Activated CD8-positive, alpha-beta T cell treated with anti-CD3 and anti-CD28 coated beads for 36 hours (primary cell): ENCODE results near the gene MOV10L1. TPM values are rescaled to one million over a fixed set of nuclear protein-coding genes. Genes with fewer than 3 reads are reported as not detected.
A peak's percentile ranks its signal among the peaks of the same experiment; 100 is the strongest.

Experiments used
- ATAC-seq: fragments of 200-7000 bp; cut with Tn5 transposase; one replicate; pipeline ENCODE4 v1.10.0; 2021; ENCODE audit warnings: mild to moderate bottlenecking, moderate library complexity
- CTCF ChIA-PET: fragments of 350-600 bp; sonication (Branson Sonifier 250); formaldehyde crosslinking; loops from one replicate; lab custom pipeline; 2021; ENCODE audit warnings: antibody characterized with exemption; lab: Charles Lee
- POLR2A ChIA-PET: fragments of 350-600 bp; sonication (Branson Sonifier 250); formaldehyde crosslinking; loops from one replicate; lab custom pipeline; 2021; ENCODE audit warnings: antibody characterized with exemption; lab: Charles Lee
- DNase-seq: peaks from one replicate; pipeline ENCODE4 v3.0.0-alpha.2; 2020
- H3K27ac Mint-ChIP-seq: one replicate; pipeline ENCODE4 v1.8.0; 2021; ENCODE audit warnings: mild to moderate bottlenecking, mixed read lengths
- H3K27me3 Mint-ChIP-seq: one replicate; pipeline ENCODE4 v1.8.0; 2021; ENCODE audit warnings: mixed read lengths
- H3K36me3 Mint-ChIP-seq: one replicate; pipeline ENCODE4 v1.8.0; 2021; ENCODE audit warnings: low read depth, mixed read lengths
- H3K4me1 Mint-ChIP-seq: one replicate; pipeline ENCODE4 v1.8.0; 2021; ENCODE audit warnings: low read depth, mixed read lengths
- H3K4me3 Mint-ChIP-seq: one replicate; pipeline ENCODE4 v1.8.0; 2021; ENCODE audit warnings: mild to moderate bottlenecking, moderate library complexity, mixed read lengths
- H3K9me3 Mint-ChIP-seq: one replicate; pipeline ENCODE4 v1.8.0; 2021; ENCODE audit warnings: mixed read lengths
- intact Hi-C: fragments of 100-400 bp; cut with micrococcal nuclease; formaldehyde crosslinking; loops from one replicate; pipeline ENCODE4 v1.10.0; 2022
- total RNA-seq, 2 experiments: library from RNA; stranded (reverse); gene quantifications; one replicate each; pipeline ENCODE4 v1.2.3, GENCODE V29; 2021
- TF ChIP-seq, protein P1 (sequence below): fragments of 200-600 bp; IDR thresholded peaks from one replicate; pipeline ENCODE4 v1.8.0; 2022; ENCODE audit warnings: antibody characterized with exemption, mild to moderate bottlenecking

The MOV10L1 gene
- total RNA-seq, 2 experiments from 2014 or later = 0.34 TPM; not detected in 1

DNA sequence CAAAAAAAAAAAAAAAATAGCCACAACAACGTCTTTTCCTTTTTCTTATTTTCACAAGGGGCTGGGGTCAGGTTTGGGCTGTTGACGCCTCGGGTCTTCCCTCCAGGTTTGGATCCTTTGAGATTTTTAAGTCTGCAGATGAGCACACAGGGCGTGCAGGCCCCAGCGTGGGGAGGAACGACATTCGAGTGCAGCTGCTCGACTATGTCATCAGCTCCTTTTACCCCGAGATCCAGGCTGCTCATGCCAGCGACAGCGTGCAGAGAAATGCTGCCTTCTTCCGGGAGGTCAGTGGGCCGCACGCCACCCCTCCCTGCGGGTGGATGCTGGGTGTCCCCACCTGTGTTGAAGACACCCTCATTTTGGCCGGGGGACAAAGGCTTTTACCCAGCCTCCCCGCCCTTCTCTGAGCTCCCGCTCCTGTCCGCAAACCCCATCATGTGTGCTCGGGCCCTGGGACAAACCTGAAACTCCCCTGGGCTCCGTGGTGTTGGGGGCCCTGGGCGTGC, 118.7 kb downstream of the MOV10L1 start:
- Mint-ChIP-seq H3K4me1 (peaks cover 15% of the 10 kb centered on the region), H3K27me3 (no peaks in the 10 kb centered on the region), H3K4me3 (no peak overlapping the region), H3K36me3 (peaks cover 19% of the 10 kb centered on the region), H3K9me3 (no peaks in the 10 kb centered on the region), H3K27ac (no peak overlapping the region)
- POLR2A ChIA-PET = interaction anchor here (0.8 kb wide), 1 partner anchor 58 kb away, joined by 3 read pairs; no protein-coding TSS in a partner anchor
- TF ChIP-seq, protein P1, sequence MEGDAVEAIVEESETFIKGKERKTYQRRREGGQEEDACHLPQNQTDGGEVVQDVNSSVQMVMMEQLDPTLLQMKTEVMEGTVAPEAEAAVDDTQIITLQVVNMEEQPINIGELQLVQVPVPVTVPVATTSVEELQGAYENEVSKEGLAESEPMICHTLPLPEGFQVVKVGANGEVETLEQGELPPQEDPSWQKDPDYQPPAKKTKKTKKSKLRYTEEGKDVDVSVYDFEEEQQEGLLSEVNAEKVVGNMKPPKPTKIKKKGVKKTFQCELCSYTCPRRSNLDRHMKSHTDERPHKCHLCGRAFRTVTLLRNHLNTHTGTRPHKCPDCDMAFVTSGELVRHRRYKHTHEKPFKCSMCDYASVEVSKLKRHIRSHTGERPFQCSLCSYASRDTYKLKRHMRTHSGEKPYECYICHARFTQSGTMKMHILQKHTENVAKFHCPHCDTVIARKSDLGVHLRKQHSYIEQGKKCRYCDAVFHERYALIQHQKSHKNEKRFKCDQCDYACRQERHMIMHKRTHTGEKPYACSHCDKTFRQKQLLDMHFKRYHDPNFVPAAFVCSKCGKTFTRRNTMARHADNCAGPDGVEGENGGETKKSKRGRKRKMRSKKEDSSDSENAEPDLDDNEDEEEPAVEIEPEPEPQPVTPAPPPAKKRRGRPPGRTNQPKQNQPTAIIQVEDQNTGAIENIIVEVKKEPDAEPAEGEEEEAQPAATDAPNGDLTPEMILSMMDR = no peak
- CTCF ChIA-PET = interaction anchor here (0.6 to 3.6 kb wide), 7 partner anchors 13 to 442 kb away, joined by 3 to 25 read pairs (median 4); partner anchors contain the start of gene HDAC10
- no peak for ATAC-seq
- intact Hi-C loops = loop anchor here (5.0 kb wide), 1 partner anchor 61 kb away; no protein-coding TSS in a partner anchor
- no peak for DNase-seq

DNA sequence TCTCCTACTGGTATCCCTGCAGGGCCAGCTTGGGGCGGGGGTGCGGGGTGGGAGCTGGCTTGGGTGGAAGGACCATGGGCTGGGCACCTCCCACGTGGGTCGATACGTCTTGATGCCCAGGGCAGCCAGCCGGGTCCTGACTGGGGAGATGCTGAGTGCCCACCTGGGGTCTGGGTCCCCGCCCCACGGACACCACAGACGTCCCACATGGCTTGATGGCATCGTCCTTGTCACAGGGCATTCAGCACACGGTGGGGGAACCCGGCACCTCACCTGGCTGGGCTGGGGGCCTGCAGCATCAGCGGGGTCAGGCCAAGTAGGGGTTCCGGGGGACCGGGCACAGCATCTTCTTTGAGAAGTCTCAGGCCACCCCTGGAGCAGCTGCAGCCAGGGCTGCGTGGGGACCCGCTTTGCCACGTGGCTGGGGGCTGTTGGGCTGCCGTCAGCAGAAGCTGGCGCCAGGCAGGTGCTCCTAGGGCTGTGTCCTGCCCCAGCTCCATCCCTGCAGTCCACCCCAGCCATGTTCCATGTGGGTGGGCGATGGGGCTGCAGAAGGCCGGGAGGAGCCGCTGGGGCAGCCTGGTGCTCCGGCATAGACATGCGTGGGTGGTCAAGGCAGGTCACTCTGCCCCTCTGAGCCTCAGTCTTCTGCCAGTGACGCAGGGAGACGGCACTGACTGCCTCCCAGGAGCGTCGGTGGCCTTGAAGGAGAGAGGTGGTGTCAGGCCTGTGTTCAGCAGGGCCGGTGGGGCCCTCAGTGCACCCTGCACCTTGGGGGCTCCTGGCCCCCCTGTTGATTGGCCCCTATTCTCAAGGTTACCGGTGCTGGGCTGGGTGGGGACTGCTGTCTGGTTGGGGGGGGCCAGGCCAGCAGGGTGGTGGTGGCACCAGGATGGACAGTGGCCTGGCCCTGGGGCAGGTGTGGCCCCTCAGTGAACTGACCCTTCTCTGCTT, 119.4 kb downstream of the MOV10L1 start:
- intact Hi-C loops = loop anchor here (5.0 kb wide), 1 partner anchor 62 kb away; no protein-coding TSS in a partner anchor
- POLR2A ChIA-PET = interaction anchor here (0.8 kb wide), 1 partner anchor 59 kb away, joined by 3 read pairs; no protein-coding TSS in a partner anchor
- no peaks in the 10 kb centered on the region for H3K27me3 Mint-ChIP-seq

DNA sequence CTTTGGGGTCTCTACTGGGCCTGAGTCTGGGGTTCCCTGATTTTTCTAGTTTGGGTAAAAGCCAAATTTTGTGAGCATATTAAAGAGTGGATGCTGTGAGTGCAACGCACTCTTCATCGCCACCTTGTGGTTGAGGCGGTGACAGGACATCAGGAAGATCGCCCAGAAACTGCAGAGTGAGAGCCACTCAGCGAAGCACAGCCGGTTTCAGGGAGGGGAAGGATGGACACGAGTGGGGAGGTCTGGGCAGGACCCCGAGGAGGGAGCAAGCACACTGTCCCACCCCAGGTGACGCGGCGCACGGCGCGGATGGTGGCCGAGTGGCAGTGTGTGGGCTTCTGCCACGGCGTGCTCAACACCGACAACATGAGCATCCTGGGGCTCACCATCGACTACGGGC, 120.1 kb downstream of the MOV10L1 start:
- H3K4me3 Mint-ChIP-seq = no peak overlapping the region
- intact Hi-C loops = loop anchor here (5.0 kb wide), 1 partner anchor 63 kb away; no protein-coding TSS in a partner anchor
- ChIA-PET POLR2A (no interaction called here), CTCF (interaction anchor here (1.0 to 3.6 kb wide), 2 partner anchors 61 to 179 kb away, joined by 4 to 25 read pairs; no protein-coding TSS in a partner anchor)
- peak; percentile 88 for ATAC-seq
- DNase-seq = peak; percentile 83
- H3K36me3 Mint-ChIP-seq = peaks cover 16% of the 10 kb centered on the region
- peaks cover 7% of the 10 kb centered on the region for H3K4me1 Mint-ChIP-seq
- H3K9me3 Mint-ChIP-seq = no peaks in the 10 kb centered on the region
- TF ChIP-seq, protein P1 = peak; percentile 90
- H3K27ac Mint-ChIP-seq = peak overlapping the region; percentile 44
- H3K27me3 Mint-ChIP-seq = no peaks in the 10 kb centered on the region

More for the DNA sequence above, 119.4 kb downstream of the MOV10L1 start:
- DNase-seq = no peak
- H3K9me3 Mint-ChIP-seq = no peaks in the 10 kb centered on the region
- H3K4me3 Mint-ChIP-seq = no peak overlapping the region
- peaks cover 13% of the 10 kb centered on the region for H3K36me3 Mint-ChIP-seq
- CTCF ChIA-PET = interaction anchor here (0.6 to 3.6 kb wide), 6 partner anchors 12 to 442 kb away, joined by 3 to 25 read pairs (median 4); partner anchors contain the start of gene HDAC10
- peak; percentile 22 for ATAC-seq
- peaks cover 9% of the 10 kb centered on the region for H3K4me1 Mint-ChIP-seq
- H3K27ac Mint-ChIP-seq = peak overlapping the region; percentile 44
- TF ChIP-seq, protein P1 = no peak

DNA sequence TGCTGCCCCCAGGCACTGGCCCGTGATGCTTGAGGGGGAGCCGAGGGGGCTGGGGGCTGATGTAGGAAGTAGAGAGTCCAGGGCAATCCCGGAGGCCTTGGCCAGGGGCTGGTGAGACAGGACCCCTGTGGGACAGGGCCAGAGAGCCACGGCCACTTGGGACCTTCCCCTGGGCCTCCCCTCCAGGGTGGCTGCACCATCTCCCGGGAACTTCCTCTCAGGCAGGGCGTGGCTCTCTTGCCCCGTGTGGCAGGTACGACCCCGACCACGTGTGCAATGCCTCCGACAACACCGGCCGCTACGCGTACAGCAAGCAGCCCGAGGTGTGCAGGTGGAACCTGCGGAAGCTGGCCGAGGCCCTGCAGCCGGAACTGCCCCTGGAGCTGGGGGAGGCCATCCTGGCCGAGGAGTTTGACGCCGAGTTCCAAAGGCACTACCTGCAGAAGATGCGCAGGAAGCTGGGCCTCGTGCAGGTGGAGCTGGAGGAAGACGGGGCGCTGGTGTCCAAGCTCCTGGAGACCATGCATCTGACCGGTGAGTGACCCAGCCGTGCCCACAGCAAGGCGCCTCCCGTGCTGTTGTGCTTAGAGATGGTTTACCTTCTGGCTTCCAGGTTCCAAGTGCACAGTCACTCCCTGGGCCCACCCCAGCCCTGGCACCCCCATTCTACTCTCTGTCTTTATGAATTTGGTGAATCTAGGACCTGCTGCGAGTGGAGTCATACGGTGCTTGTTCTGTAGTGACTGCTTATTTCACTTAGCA, 120.8 kb downstream of the MOV10L1 start:
- H3K36me3 Mint-ChIP-seq = peaks cover 20% of the 10 kb centered on the region
- peak overlapping the region; percentile 44 for H3K27ac Mint-ChIP-seq
- POLR2A ChIA-PET = no interaction called here
- H3K27me3 Mint-ChIP-seq = no peaks in the 10 kb centered on the region
- H3K4me1 Mint-ChIP-seq = peaks cover 4% of the 10 kb centered on the region
- ATAC-seq (no peak), DNase-seq (no peak)
- H3K4me3 Mint-ChIP-seq = no peak overlapping the region
- CTCF ChIA-PET = interaction anchor here (0.7 to 1.2 kb wide), 4 partner anchors 62 to 309 kb away, joined by 3 to 5 read pairs (median 4); no protein-coding TSS in a partner anchor
- TF ChIP-seq, protein P1 = no peak
- intact Hi-C loops = no loop called here
- no peaks in the 10 kb centered on the region for H3K9me3 Mint-ChIP-seq
